ENCODE measurements around the gene SRL.

GRCh38 chr16:4275861-4276260 lies 34.0 kb upstream of the SRL start:
- no peak for TF ChIP-seq CTCF (IDR thresholded peaks at IDR 0.05; ENCODE audit: poor library complexity, severe bottlenecking)
- no peak for TF ChIP-seq REST (IDR thresholded peaks at IDR 0.05; ENCODE audit: borderline replicate concordance)
- TF ChIP-seq POLR2AphosphoS5 (IDR thresholded peaks at IDR 0.05) = no peak
- TF ChIP-seq RAD21 (conservative IDR thresholded peaks at IDR 0.05) = no peak
- TF ChIP-seq EZH2 (IDR thresholded peaks at IDR 0.05; ENCODE audit: borderline replicate concordance, insufficient read depth, low read length, poor library complexity, severe bottlenecking) = no peak
